GM12878 (cell line): ENCODE measurements around the gene ECEL1. TPM values are rescaled to one million over a fixed set of nuclear protein-coding genes. Genes with fewer than 3 reads are reported as not detected.

Experiments
- ATAC-seq: fragments of 200-7000 bp; cut with Tn5 transposase; 3 replicates; pipeline ENCODE4 v1.9.1; 2020; ENCODE audit warnings: mild to moderate bottlenecking, moderate library complexity
- BruUV-seq: library from RNA; stranded (reverse); fragments of 400-500 nt; replicated peaks from 2 replicates; lab custom pipeline; 2021; lab: Mats Ljungman, UMichigan
- CTCF ChIA-PET: fragments of 300-600 bp; sonication (Branson Sonifier 250); formaldehyde crosslinking; extraction: SDS; loops from one replicate; lab custom pipeline; 2021; ENCODE audit warnings: inconsistent platforms; lab: Yijun Ruan, JAX
- POLR2A ChIA-PET: fragments of 350-600 bp; formaldehyde crosslinking; extraction: SDS; loops from one replicate; lab custom pipeline; 2021; ENCODE audit warnings: inconsistent platforms; lab: Charles Lee
- RAD21 ChIA-PET: fragments of 300-600 bp; sonication (Branson Sonifier 250); formaldehyde crosslinking; loops from one replicate; lab custom pipeline; 2023; ENCODE audit warnings: antibody characterized with exemption; ENCODE audit not compliant: unreplicated experiment; lab: Charles Lee
- SMC1A ChIA-PET: fragments of 300-600 bp; sonication (Branson Sonifier 250); formaldehyde crosslinking; loops from one replicate; lab custom pipeline; 2023; ENCODE audit not compliant: unreplicated experiment, uncharacterized antibody; lab: Charles Lee
- DNase-seq: peaks from one replicate; pipeline ENCODE4 v3.0.0-alpha.2; 2011; ENCODE audit warnings: low read depth, low spot score
- FAIRE-seq: peaks from 3 replicates; lab custom pipeline; 2011; peaks lifted over from hg19 to GRCh38; lab: Jason Lieb, UNC
- H2AFZ ChIP-seq: 2 replicates; pipeline ENCODE4 v1.6.0; 2011; ENCODE audit warnings: low read depth, low read length, control low read depth; ENCODE audit not compliant: control insufficient read depth
- H3K27ac ChIP-seq: 2 replicates; pipeline ENCODE4 v1.5.1; 2011; ENCODE audit warnings: control low read depth; ENCODE audit not compliant: control insufficient read depth, insufficient read depth
- H3K27me3 ChIP-seq, 2 experiments: replicated peaks in 1 of 2; 2 replicates each; pipeline versions ENCODE4 v1.6.0 to v1.6.1; 2011; ENCODE audit warnings: low read length in 1 of 2; ENCODE audit not compliant: control insufficient read depth in 2 of 2, insufficient read depth in 2 of 2
- H3K36me3 ChIP-seq, 2 experiments: 2 replicates each; pipeline ENCODE4 v1.5.1; 2011; ENCODE audit warnings: low read length in 1 of 2; ENCODE audit not compliant: control insufficient read depth in 2 of 2, insufficient read depth in 2 of 2
- H3K4me1 ChIP-seq: 2 replicates; pipeline ENCODE4 v1.6.1; 2011; ENCODE audit warnings: mild to moderate bottlenecking, low read length, moderate library complexity, mixed read lengths; ENCODE audit not compliant: control insufficient read depth, insufficient read depth
- H3K4me2 ChIP-seq: 2 replicates; pipeline ENCODE4 v1.6.0; 2011; ENCODE audit warnings: control low read depth; ENCODE audit not compliant: control insufficient read depth, insufficient read depth
- H3K4me3 ChIP-seq: fragments of 200-600 bp; sonication (generic); 2 replicates; pipeline ENCODE4 v1.5.1; 2016
- H3K79me2 ChIP-seq: 2 replicates; pipeline ENCODE4 v1.6.0; 2011; ENCODE audit warnings: low read length; ENCODE audit not compliant: control insufficient read depth, insufficient read depth
- H3K9ac ChIP-seq: 2 replicates; pipeline ENCODE4 v1.8.0; 2011; ENCODE audit warnings: low read length, control low read depth, mixed read lengths; ENCODE audit not compliant: control insufficient read depth, insufficient read depth
- H3K9me3 ChIP-seq: replicated peaks from 3 replicates; pipeline ENCODE4 v1.5.1; 2011; ENCODE audit warnings: mild to moderate bottlenecking, low read length; ENCODE audit not compliant: control insufficient read depth, insufficient read depth
- H4K20me1 ChIP-seq: 2 replicates; pipeline ENCODE4 v1.6.0; 2011; ENCODE audit not compliant: control insufficient read depth, insufficient read depth
- ATF7 ChIP-seq: fragments of 450-650 bp; IDR thresholded peaks from 2 replicates; pipeline ENCODE4 v1.6.1; 2016; ENCODE audit warnings: low read depth, mild to moderate bottlenecking
- CBX5 ChIP-seq: sonication (generic); IDR thresholded peaks from 2 replicates; pipeline ENCODE4 v1.6.1; 2016; ENCODE audit warnings: low read depth, moderate library complexity, mild to moderate bottlenecking, inconsistent platforms
- HDAC2 ChIP-seq: fragments of 200-600 bp; sonication (generic); IDR thresholded peaks from 2 replicates; pipeline ENCODE4 v1.6.1; 2017
- HDAC6 ChIP-seq: fragments of 200-600 bp; sonication (generic); IDR thresholded peaks from one replicate; pipeline ENCODE4 v1.8.0; 2017; ENCODE audit warnings: antibody characterized with exemption; ENCODE audit not compliant: unreplicated experiment
- HDGF ChIP-seq: fragments of 450-650 bp; IDR thresholded peaks from 2 replicates; pipeline ENCODE4 v1.6.1; 2016; ENCODE audit warnings: antibody characterized with exemption
- MTA2 ChIP-seq: fragments of 450-650 bp; IDR thresholded peaks from 2 replicates; pipeline ENCODE4 v1.6.1; 2016; ENCODE audit warnings: low read depth, mild to moderate bottlenecking, moderate library complexity
- NBN ChIP-seq: fragments of 450-650 bp; IDR thresholded peaks from 2 replicates; pipeline ENCODE4 v1.6.1; 2016
- POLR2AphosphoS5 ChIP-seq: IDR thresholded peaks from 2 replicates; pipeline ENCODE4 v1.6.1; 2011; ENCODE audit warnings: mild to moderate bottlenecking, low read length, inconsistent platforms
- RELA ChIP-seq: fragments of 450-650 bp; IDR thresholded peaks from 2 replicates; pipeline ENCODE4 v1.8.0; 2014; ENCODE audit warnings: borderline replicate concordance; ENCODE audit not compliant: partially characterized antibody
- SPI1 ChIP-seq: IDR thresholded peaks from 2 replicates; pipeline ENCODE4 v1.6.1; 2011; ENCODE audit warnings: low read depth, mild to moderate bottlenecking, low read length, moderate library complexity, borderline replicate concordance; ENCODE audit not compliant: insufficient read depth
- SREBF1 ChIP-seq: IDR thresholded peaks from 2 replicates; pipeline ENCODE4 v1.6.1; 2012; ENCODE audit warnings: mild to moderate bottlenecking, low read length
- SRF ChIP-seq, 2 experiments: IDR thresholded peaks; 2 replicates each; pipeline ENCODE4 v1.6.1; 2011; ENCODE audit warnings: low read depth in 2 of 2, low read length in 2 of 2, mild to moderate bottlenecking in 1 of 2, moderate library complexity in 1 of 2
- TCF12 ChIP-seq: IDR thresholded peaks from 2 replicates; pipeline ENCODE4 v1.6.1; 2011; ENCODE audit warnings: low read depth, mild to moderate bottlenecking, low read length
- WGBS: methylation state at CpG from one replicate; pipeline ENCODE4 v1.1.6; 2016; ENCODE audit warnings: low lambda C conversion rate; ENCODE audit not compliant: insufficient replicate concordance, insufficient coverage; ENCODE audit errors: missing lambda C conversion rate; 5-methylcytosine and 5-hydroxymethylcytosine counted together
- in situ Hi-C: fragments of 300-500 bp; cut with MboI; formaldehyde crosslinking; loops from 9 replicates; pipeline ENCODE4 v1.14.3; 2018; ENCODE audit warnings: mixed read lengths
- intact Hi-C: fragments of 100-400 bp; cut with micrococcal nuclease; formaldehyde crosslinking; loops from one replicate; pipeline ENCODE4 v1.14.2; 2022; ENCODE audit not compliant: unreplicated experiment
- polyA plus RNA-seq, 11 experiments: library from polyadenylated mRNA; depleted of rRNA in 4 of 11; unstranded in 6 of 11; stranded (reverse) in 5 of 11; fragments of >200 nt; fragmentation: Nextera tagmentation in 4 of 11; fragmentation: Illumina TruSeq in 1 of 11; extraction: Ambion mirVana in 4 of 11; extraction: Trizol in 1 of 11; gene quantifications; 1 replicate in 1 of 11; 2 replicates in 10 of 11; pipeline versions ENCODE4 v1.2.1 to v1.2.3, GENCODE V29; 2011 to 2016; ENCODE audit warnings: inconsistent platforms in 2 of 11, missing spikeins in 2 of 11, low read depth in 1 of 11
- total RNA-seq, 4 experiments: library from RNA; depleted of rRNA in 3 of 4; stranded (reverse); fragments of >200 nt in 3 of 4; fragmentation: Illumina TruSeq in 1 of 4; extraction: Trizol in 1 of 4; gene quantifications; 2 replicates each; pipeline versions ENCODE4 v1.2.1 to v1.2.3, GENCODE V29; 2013 to 2021
- TF ChIP-seq, protein P1 (sequence below): IDR thresholded peaks from 2 replicates; pipeline ENCODE4 v1.6.1; 2011; ENCODE audit warnings: borderline replicate concordance, low read depth, mild to moderate bottlenecking, moderate library complexity, mixed read lengths, low read length; ENCODE audit not compliant: insufficient read depth; ENCODE audit errors: extremely low read length
- TF ChIP-seq, protein P2 (sequence below): fragments of 450-650 bp; IDR thresholded peaks from 2 replicates; pipeline ENCODE4 v1.6.1; 2017; ENCODE audit warnings: antibody characterized with exemption, mild to moderate bottlenecking, moderate library complexity
- TF ChIP-seq, protein P3 (sequence below): fragments of 450-650 bp; IDR thresholded peaks from 2 replicates; pipeline ENCODE4 v1.6.1; 2017; ENCODE audit warnings: borderline replicate concordance

ECEL1 gene
- total and polyA plus RNA-seq, 10 of the 15 experiments (the other 5 are each of a cell fraction or from before 2014, with no cell fraction given): not detected

DNA sequence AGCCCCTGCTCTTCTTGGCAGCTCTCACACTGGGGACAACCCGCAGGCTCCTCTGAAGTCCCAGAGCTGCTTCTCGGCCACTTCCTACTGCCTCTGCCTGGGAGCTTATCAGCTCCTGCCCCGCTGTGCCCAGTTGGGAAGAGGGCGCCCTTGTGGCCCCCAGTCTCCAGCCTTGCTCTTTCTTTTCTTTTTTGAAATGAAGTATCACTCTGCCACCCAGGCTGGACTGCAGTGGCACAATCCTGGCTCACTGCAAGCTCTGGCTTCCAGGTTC, 52.3 kb downstream of the ECEL1 start:
- Histone ChIP-seq H3K27ac (no peak overlapping the region), H3K79me2 (no peaks in the 10 kb centered on the region), H3K9ac (no peak overlapping the region), H2AFZ (no peak overlapping the region), H3K9me3 (no peaks in the 10 kb centered on the region), H3K36me3 (no peaks in the 10 kb centered on the region), H3K4me3 (no peak overlapping the region), H3K4me1 (no peaks in the 10 kb centered on the region), H3K4me2 (no peak overlapping the region), H4K20me1 (no peaks in the 10 kb centered on the region), H3K27me3 (no peaks in the 10 kb centered on the region; a peak in 2 of 4 replicates)
- SMC1A ChIA-PET: no interaction called here
- RAD21 ChIA-PET: no interaction called here
- BruUV-seq: no TSS peak
- intact Hi-C loops (no loop called here), in situ Hi-C loops (no loop called here)
- POLR2A ChIA-PET: no interaction called here
- FAIRE-seq: no peak
- WGBS: 35% methylated on average over 4 of the region's 4 CpGs
- CTCF ChIA-PET: interaction anchor here (2.1 to 2.5 kb wide), 2 partner anchors 12 to 68 kb away, joined by 4 to 7 read pairs; no protein-coding TSS in a partner anchor
- TF ChIP-seq, protein P1, sequence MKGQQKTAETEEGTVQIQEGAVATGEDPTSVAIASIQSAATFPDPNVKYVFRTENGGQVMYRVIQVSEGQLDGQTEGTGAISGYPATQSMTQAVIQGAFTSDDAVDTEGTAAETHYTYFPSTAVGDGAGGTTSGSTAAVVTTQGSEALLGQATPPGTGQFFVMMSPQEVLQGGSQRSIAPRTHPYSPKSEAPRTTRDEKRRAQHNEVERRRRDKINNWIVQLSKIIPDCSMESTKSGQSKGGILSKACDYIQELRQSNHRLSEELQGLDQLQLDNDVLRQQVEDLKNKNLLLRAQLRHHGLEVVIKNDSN: no peak
- TF ChIP-seq, protein P2, sequence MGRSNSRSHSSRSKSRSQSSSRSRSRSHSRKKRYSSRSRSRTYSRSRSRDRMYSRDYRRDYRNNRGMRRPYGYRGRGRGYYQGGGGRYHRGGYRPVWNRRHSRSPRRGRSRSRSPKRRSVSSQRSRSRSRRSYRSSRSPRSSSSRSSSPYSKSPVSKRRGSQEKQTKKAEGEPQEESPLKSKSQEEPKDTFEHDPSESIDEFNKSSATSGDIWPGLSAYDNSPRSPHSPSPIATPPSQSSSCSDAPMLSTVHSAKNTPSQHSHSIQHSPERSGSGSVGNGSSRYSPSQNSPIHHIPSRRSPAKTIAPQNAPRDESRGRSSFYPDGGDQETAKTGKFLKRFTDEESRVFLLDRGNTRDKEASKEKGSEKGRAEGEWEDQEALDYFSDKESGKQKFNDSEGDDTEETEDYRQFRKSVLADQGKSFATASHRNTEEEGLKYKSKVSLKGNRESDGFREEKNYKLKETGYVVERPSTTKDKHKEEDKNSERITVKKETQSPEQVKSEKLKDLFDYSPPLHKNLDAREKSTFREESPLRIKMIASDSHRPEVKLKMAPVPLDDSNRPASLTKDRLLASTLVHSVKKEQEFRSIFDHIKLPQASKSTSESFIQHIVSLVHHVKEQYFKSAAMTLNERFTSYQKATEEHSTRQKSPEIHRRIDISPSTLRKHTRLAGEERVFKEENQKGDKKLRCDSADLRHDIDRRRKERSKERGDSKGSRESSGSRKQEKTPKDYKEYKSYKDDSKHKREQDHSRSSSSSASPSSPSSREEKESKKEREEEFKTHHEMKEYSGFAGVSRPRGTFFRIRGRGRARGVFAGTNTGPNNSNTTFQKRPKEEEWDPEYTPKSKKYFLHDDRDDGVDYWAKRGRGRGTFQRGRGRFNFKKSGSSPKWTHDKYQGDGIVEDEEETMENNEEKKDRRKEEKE: no peak
- TF ChIP-seq SREBF1 (no peak), SRF (IDR thresholded peaks at IDR 0.05; ENCODE audit: low read depth in 2 of 2, low read length in 2 of 2) (no peak), HDAC6 (no peak), HDAC2 (no peak), RELA (no peak), ATF7 (no peak), CBX5 (no peak), MTA2 (no peak), HDGF (no peak), SPI1 (no peak), NBN (no peak), TCF12 (no peak), POLR2AphosphoS5 (no peak)
- TF ChIP-seq, protein P3, sequence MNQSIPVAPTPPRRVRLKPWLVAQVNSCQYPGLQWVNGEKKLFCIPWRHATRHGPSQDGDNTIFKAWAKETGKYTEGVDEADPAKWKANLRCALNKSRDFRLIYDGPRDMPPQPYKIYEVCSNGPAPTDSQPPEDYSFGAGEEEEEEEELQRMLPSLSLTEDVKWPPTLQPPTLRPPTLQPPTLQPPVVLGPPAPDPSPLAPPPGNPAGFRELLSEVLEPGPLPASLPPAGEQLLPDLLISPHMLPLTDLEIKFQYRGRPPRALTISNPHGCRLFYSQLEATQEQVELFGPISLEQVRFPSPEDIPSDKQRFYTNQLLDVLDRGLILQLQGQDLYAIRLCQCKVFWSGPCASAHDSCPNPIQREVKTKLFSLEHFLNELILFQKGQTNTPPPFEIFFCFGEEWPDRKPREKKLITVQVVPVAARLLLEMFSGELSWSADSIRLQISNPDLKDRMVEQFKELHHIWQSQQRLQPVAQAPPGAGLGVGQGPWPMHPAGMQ: no peak
- DNase-seq: no peak
- ATAC-seq: no peak
